CD14-positive monocyte (primary cell): ENCODE results near the gene PPTC7. TPM values are rescaled to one million over a fixed set of nuclear protein-coding genes. Genes with fewer than 3 reads are reported as not detected.
A peak's percentile ranks its signal among the peaks of the same experiment; 100 is the strongest.
"Not testable (repeated sequence)": the region's sequence is repeated elsewhere in the genome, so short reads cannot be mapped to it uniquely, and the experiment has no call there.

ENCODE experiments used
- DNase-seq, 3 donors: peaks; one replicate each; pipeline ENCODE4 v3.0.0-alpha.2; 2011 to 2022
- H2AFZ ChIP-seq: 2 replicates; pipeline ENCODE4 v1.6.0; 2012; ENCODE audit warnings: mild to moderate bottlenecking, low read depth, low read length, inconsistent platforms; ENCODE audit not compliant: insufficient read depth, poor library complexity, severe bottlenecking
- H3K27ac ChIP-seq, 2 donors: 1 replicate in 1 of 2; 2 replicates in 1 of 2; pipeline ENCODE4 v1.5.1; 2012 to 2013; ENCODE audit warnings: low read length in 2 of 2, control low read depth in 1 of 2, inconsistent platforms in 1 of 2, low read depth in 1 of 2, mild to moderate bottlenecking in 1 of 2
- H3K27me3 ChIP-seq, 2 donors: one replicate each; pipeline versions ENCODE4 v1.6.0 to v1.6.1; 2011 to 2013; ENCODE audit warnings: low read length in 2 of 2; ENCODE audit not compliant: control insufficient read depth in 2 of 2, insufficient read depth in 2 of 2
- H3K36me3 ChIP-seq, 2 donors: replicated peaks in 1 of 2; 1 replicate in 1 of 2; 2 replicates in 1 of 2; pipeline versions ENCODE4 v1.5.1 to v1.6.1; 2012 to 2013; ENCODE audit warnings: low read length in 2 of 2, control low read depth in 1 of 2, inconsistent platforms in 1 of 2, mild to moderate bottlenecking in 1 of 2; ENCODE audit not compliant: insufficient read depth in 2 of 2, control insufficient read depth in 1 of 2
- H3K4me1 ChIP-seq, 2 donors: 1 replicate in 1 of 2; 2 replicates in 1 of 2; pipeline versions ENCODE4 v1.5.1 to v1.6.1; 2012 to 2013; ENCODE audit warnings: low read length in 2 of 2, control low read depth in 1 of 2, inconsistent platforms in 1 of 2, mild to moderate bottlenecking in 1 of 2, moderate library complexity in 1 of 2; ENCODE audit not compliant: insufficient read depth in 2 of 2, control insufficient read depth in 1 of 2
- H3K4me2 ChIP-seq: replicated peaks from 2 replicates; pipeline ENCODE3; 2012; ENCODE audit warnings: low read length, moderate library complexity, mild to moderate bottlenecking; ENCODE audit not compliant: poor library complexity, severe bottlenecking; ENCODE audit errors: extremely low read depth
- H3K4me3 ChIP-seq, 3 experiments: fragments of 200-600 bp in 1 of 3; sonication (generic) in 1 of 3; replicated peaks in 1 of 3; 1 replicate in 2 of 3; 2 replicates in 1 of 3; pipeline ENCODE4 v1.5.1; 2011 to 2013; ENCODE audit warnings: low read length in 3 of 3, mild to moderate bottlenecking in 3 of 3, control low read depth in 2 of 3, low read depth in 2 of 3, inconsistent platforms in 1 of 3, moderate library complexity in 1 of 3
- H3K79me2 ChIP-seq: 2 replicates; pipeline ENCODE4 v1.6.0; 2012; ENCODE audit warnings: mild to moderate bottlenecking, control low read depth, inconsistent platforms, low read length, moderate library complexity; ENCODE audit not compliant: insufficient read depth
- H3K9ac ChIP-seq: 2 replicates; pipeline ENCODE4 v1.6.0; 2017; ENCODE audit warnings: low read length, mild to moderate bottlenecking; ENCODE audit not compliant: insufficient read depth, poor library complexity, severe bottlenecking
- H3K9me3 ChIP-seq, 2 donors: replicated peaks in 1 of 2; 1 replicate in 1 of 2; 2 replicates in 1 of 2; pipeline versions ENCODE4 v1.5.1 to v1.6.1; 2012 to 2013; ENCODE audit warnings: low read length in 2 of 2, control low read depth in 1 of 2; ENCODE audit not compliant: control insufficient read depth in 1 of 2, insufficient read depth in 1 of 2
- H4K20me1 ChIP-seq: 2 replicates; pipeline ENCODE4 v1.6.0; 2012; ENCODE audit warnings: mild to moderate bottlenecking, low read length, control low read depth, moderate library complexity; ENCODE audit not compliant: insufficient read depth
- H3K27ac Mint-ChIP-seq, 7 donors: one replicate each; pipeline ENCODE4 v1.8.0; 2020; ENCODE audit warnings: mild to moderate bottlenecking in 7 of 7, mixed read lengths in 7 of 7, moderate library complexity in 6 of 7, inconsistent platforms in 2 of 7
- H3K27me3 Mint-ChIP-seq, 3 donors: one replicate each; pipeline ENCODE4 v1.8.0; 2021 to 2022; ENCODE audit warnings: low read depth in 3 of 3, mild to moderate bottlenecking in 3 of 3, mixed read lengths in 3 of 3, moderate library complexity in 3 of 3, inconsistent platforms in 1 of 3
- H3K36me3 Mint-ChIP-seq, 2 donors: one replicate each; pipeline ENCODE4 v1.8.0; 2020; ENCODE audit warnings: mixed read lengths in 2 of 2, inconsistent platforms in 1 of 2, mild to moderate bottlenecking in 1 of 2
- H3K4me1 Mint-ChIP-seq: one replicate; pipeline ENCODE4 v1.8.0; 2020; ENCODE audit warnings: mild to moderate bottlenecking, mixed read lengths
- H3K4me3 Mint-ChIP-seq, 2 donors: one replicate each; pipeline ENCODE4 v1.8.0; 2020; ENCODE audit warnings: mild to moderate bottlenecking in 2 of 2, mixed read lengths in 2 of 2, moderate library complexity in 1 of 2
- H3K9me3 Mint-ChIP-seq, 7 donors: one replicate each; pipeline ENCODE4 v1.8.0; 2020 to 2022; ENCODE audit warnings: mixed read lengths in 7 of 7, mild to moderate bottlenecking in 6 of 7, moderate library complexity in 6 of 7, inconsistent platforms in 2 of 7
- CTCF ChIP-seq: fragments of 200-600 bp; IDR thresholded peaks from one replicate; pipeline ENCODE4 v1.8.0; 2022; ENCODE audit warnings: antibody characterized with exemption, mild to moderate bottlenecking
- WGBS: methylation state at CpG from one replicate; pipeline ENCODE4 v1.1.5; 2013; ENCODE audit warnings: missing lambda C conversion rate; ENCODE audit not compliant: insufficient coverage; 5-methylcytosine and 5-hydroxymethylcytosine counted together
- intact Hi-C, 2 donors: fragments of 100-400 bp; cut with micrococcal nuclease; formaldehyde crosslinking; loops; one replicate each; pipeline versions ENCODE4 v1.15.0 to v1.15.1; 2023
- polyA plus RNA-seq, 3 donors: library from polyadenylated mRNA; depleted of rRNA in 1 of 3; unstranded in 2 of 3; stranded (reverse) in 1 of 3; fragments of 300-500 nt in 2 of 3; fragments of >200 nt in 1 of 3; fragmentation: Illumina TruSeq in 2 of 3; gene quantifications; 1 replicate in 2 of 3; 2 replicates in 1 of 3; pipeline ENCODE4 v1.2.3, GENCODE V29; 2012 to 2021

Gene PPTC7
- polyA plus RNA-seq, 3 donors = 11.6 to 36.5 (median 15.1) TPM

GRCh38 chr12:110530511-110530910 lies 52.6 kb downstream of the PPTC7 start:
- Mint-ChIP-seq H3K36me3 (peaks cover 39 to 56% of the 10 kb centered on the region in 2 donors), H3K4me3 (no peak overlapping the region), H3K27me3 (peaks cover 0 to 3% (median 0%) of the 10 kb centered on the region in 3 donors), H3K9me3 (no peaks in the 10 kb centered on the region), H3K27ac (peak overlapping the region in 1 of 7 donors; percentile 50), H3K4me1 (no peaks in the 10 kb centered on the region)
- Histone ChIP-seq H3K27me3 (no peaks in the 10 kb centered on the region), H2AFZ (no peak overlapping the region), H3K79me2 (no peaks in the 10 kb centered on the region), H3K9me3 (no peaks in the 10 kb centered on the region), H3K4me2 (no peak overlapping the region), H3K9ac (no peak overlapping the region), H3K4me3 (no peak overlapping the region), H3K4me1 (no peaks in the 10 kb centered on the region), H4K20me1 (peaks cover 43% of the 10 kb centered on the region), H3K27ac (no peak overlapping the region), H3K36me3 (peaks cover 36 to 60% of the 10 kb centered on the region in 2 donors)
- no CpG with 5 or more reads among the region's 2 CpGs for WGBS
- intact Hi-C loops = no loop called here
- no peak for TF ChIP-seq CTCF
- no peak for DNase-seq

GRCh38 chr12:110528277-110528839 lies 54.8 kb downstream of the PPTC7 start:
- Mint-ChIP-seq H3K4me1 (no peaks in the 10 kb centered on the region), H3K4me3 (no peak overlapping the region), H3K9me3 (no peaks in the 10 kb centered on the region), H3K27me3 (peaks cover 0 to 4% (median 0%) of the 10 kb centered on the region in 3 donors), H3K27ac (peak overlapping the region in 2 of 7 donors; percentile 32 to 61), H3K36me3 (peaks cover 25 to 36% of the 10 kb centered on the region in 2 donors)
- no peak overlapping the region for H3K9ac ChIP-seq
- no peak for DNase-seq
- no peaks in the 10 kb centered on the region for H3K27me3 ChIP-seq
- no peak overlapping the region for H3K27ac ChIP-seq
- no peak overlapping the region for H3K4me2 ChIP-seq
- 100% methylated on average over 2 of the region's 6 CpGs for WGBS
- peaks cover 24% of the 10 kb centered on the region for H4K20me1 ChIP-seq
- H3K4me1 ChIP-seq = no peaks in the 10 kb centered on the region
- H3K4me3 ChIP-seq = no peak overlapping the region
- TF ChIP-seq CTCF = no peak
- intact Hi-C loops = no loop called here
- H3K36me3 ChIP-seq = peaks cover 19 to 38% of the 10 kb centered on the region in 2 donors
- no peaks in the 10 kb centered on the region for H3K9me3 ChIP-seq
- H3K79me2 ChIP-seq = no peaks in the 10 kb centered on the region
- no peak overlapping the region for H2AFZ ChIP-seq

GRCh38 chr12:110520876-110521712 lies 62.0 kb downstream of the PPTC7 start:
- H3K36me3 Mint-ChIP-seq, H3K4me1 ChIP-seq, H3K27ac ChIP-seq, H3K4me3 Mint-ChIP-seq, H3K4me1 Mint-ChIP-seq, H3K9me3 Mint-ChIP-seq, H3K9me3 ChIP-seq, H3K27me3 ChIP-seq, H3K4me2 ChIP-seq, H4K20me1 ChIP-seq, H2AFZ ChIP-seq, H3K79me2 ChIP-seq, H3K27me3 Mint-ChIP-seq, H3K9ac ChIP-seq, intact Hi-C loops, H3K4me3 ChIP-seq, H3K36me3 ChIP-seq, DNase-seq, H3K27ac Mint-ChIP-seq: not testable (repeated sequence)
- 97% methylated on average over 4 of the region's 11 CpGs for WGBS
